Right ventricle myocardium inferior (tissue), 1 donor: ENCODE data around the gene PTPN22. TPM values are rescaled to one million over a fixed set of nuclear protein-coding genes. Genes with fewer than 3 reads are reported as not detected.
"Not testable (repeated sequence)": the region's sequence is repeated elsewhere in the genome, so short reads cannot be mapped to it uniquely, and the experiment has no call there.

Source experiments
- ATAC-seq: fragments of 200-7000 bp; cut with Tn5 transposase; one replicate; pipeline ENCODE4 v1.9.1; 2020; ENCODE audit warnings: mild to moderate bottlenecking, moderate library complexity
- DNase-seq: peaks from one replicate; pipeline ENCODE4 v3.0.0; 2021; ENCODE audit errors: missing footprints
- intact Hi-C: fragments of 100-400 bp; cut with DNase I; formaldehyde crosslinking; loops from one replicate; pipeline ENCODE4 v1.11.0; 2022
- total RNA-seq: library from RNA; stranded (reverse); fragmentation: NEBNext Ultra II Directional; extraction: Animal tissue kit (Norgen Biotek cat#: 25700); gene quantifications from one replicate; pipeline ENCODE4 v1.2.1, GENCODE V29; 2021
- donor health status: DM: no; HTN: yes; CAD: no; lungs with severe emphysema.

The PTPN22 gene
- total RNA-seq, 1 donor from 2014 or later, result 0.43 TPM

DNA sequence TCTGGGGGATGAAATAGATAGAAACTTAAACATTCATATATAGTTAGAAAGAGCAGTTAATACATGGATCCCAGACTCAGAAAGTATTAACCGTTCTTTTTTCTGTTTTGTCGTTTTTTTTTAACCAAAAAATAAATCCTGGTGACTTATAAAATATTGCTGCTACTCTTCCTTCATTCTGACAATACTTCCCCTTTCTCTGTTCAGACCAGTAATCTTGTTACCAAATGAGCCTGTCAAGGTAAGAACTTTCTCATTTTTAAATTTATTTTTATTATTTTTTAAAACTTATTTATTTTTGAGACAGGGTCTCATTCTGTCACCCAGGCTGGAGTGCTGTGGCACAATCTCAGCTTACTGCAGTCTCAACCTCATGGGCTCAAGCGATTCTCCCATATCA, 13.7 kb downstream of the PTPN22 start:
- intact Hi-C loops, result no loop called here
- ATAC-seq (no peak), DNase-seq (no peak)

DNA sequence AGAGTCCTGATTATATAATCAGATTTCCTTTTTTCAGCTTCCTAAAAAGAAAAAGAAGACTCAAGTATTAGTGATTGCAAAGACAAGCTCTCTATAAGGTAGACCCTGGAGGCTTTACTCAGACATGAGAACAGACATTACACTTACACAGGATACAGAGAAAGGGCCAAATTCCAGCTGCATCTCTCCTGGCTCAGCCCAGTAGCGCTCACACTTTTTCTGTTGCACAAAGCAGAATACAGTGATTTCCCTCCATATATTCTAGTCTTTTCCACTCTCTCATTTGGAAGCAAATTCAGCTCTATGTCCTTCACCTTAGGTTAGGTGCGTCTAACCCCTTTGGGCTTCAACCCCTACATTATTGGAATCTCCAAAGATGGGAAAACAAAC, 15.1 kb downstream of the PTPN22 start:
- ATAC-seq, result no peak
- intact Hi-C loops, result no loop called here
- DNase-seq, result no peak

DNA sequence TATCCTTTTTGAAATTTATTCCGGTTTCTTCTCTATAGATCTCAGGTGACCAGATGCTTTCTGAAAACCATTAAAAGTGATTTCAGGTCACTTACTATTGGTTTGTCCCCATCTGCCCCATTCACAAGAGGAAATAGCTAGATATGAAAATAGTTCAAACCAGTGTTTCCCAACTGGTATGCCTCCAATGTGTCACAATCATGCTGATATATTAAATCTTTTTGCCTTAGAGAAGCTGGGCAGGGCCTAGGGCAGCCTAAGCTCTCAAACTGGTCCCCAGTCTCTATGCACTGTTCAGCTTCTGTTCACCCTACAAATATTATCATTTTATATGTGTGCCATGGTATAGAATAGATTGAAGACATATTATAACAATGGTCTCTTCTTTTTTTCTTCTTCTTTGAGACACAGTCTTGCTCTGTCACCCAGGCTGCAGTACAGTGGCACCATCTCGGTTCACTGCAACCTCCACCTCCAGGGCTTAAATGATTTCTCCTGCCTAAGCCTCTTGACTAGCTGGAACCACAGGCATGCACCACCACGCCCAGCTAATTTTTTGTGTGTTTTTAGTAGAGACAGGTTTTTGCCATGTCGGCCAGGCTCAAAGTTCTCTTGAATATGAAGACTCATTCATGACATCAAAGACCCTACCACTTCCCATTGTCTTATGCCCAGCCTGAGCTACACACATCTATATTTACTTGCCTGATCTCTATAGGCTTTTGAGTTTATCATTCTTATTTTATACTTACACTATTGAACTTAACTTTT, 15.7 kb downstream of the PTPN22 start:
- no peak for DNase-seq
- intact Hi-C loops, result no loop called here
- no peak for ATAC-seq

DNA sequence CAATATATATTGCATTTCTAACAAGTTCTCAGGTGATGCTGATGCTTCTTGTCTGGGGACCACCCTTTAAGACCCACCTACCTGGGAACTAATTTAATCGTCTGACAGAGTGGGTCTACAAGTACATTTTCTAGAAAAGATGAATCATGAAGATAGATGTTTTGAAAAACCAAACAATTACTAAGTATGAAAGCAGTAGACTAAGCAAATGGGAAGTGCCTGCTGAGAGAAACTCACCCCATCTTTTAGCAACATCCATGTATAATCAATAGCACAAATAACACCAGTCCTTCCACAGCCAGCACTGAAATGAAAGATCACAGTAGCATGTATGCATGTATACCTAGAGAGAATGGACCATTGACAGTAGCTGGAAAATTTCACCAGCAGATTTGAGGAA, 17.3 kb downstream of the PTPN22 start:
- DNase-seq (no peak), ATAC-seq (no peak)
- intact Hi-C loops, result no loop called here

DNA sequence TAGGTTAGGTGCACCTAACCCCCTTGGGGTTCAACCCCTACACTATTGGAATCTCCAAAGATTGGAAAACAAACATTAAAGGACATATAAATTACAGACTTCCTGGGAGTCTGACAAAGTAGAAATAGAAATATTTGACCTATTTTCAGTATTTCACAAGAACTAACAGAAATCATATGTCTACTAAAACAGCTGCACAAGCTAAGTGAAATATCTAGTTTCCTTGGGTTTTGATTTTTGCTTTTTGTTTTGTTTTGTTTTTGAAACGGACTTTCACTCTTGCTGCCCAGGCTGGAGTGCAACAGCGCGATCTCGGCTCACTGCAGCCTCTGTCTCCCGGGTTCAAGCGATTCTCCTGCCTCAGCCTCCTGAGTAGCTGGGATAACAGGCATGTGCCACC, 18.8 kb downstream of the PTPN22 start:
- intact Hi-C loops, ATAC-seq, DNase-seq: not testable (repeated sequence)

DNA sequence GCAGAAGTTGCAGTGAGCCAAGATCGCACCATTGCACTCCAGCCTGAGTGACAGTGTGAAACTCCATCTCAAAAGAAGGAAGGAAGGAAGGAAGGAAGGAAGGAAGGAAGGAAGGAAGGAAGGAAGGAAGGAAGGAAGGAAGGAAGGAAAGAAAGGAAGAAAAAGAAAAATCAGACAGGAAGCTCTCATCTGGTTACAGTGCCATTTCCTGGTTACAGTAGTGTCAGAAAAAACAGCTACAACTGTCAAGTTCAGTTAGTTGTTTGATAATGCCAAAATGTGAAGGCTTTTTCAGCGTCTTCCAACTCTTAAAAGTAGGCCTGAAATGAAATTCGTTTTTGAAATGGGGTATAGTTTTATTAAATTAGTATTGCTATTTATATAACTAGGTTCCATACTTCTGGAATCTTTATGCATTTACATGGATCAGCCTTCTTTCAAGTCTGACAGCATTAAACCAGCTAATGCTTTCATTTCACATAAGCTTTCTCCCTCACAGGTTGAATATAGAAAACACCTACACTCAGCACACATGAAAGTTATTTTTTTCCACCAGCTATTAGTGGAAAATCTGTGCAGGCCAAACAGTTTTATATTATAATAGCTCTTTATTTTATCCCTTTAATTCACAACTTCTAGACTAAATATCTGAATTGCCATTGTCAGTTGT, 21.2 kb downstream of the PTPN22 start:
- DNase-seq, result no peak
- ATAC-seq, result no peak
- intact Hi-C loops, result no loop called here

DNA sequence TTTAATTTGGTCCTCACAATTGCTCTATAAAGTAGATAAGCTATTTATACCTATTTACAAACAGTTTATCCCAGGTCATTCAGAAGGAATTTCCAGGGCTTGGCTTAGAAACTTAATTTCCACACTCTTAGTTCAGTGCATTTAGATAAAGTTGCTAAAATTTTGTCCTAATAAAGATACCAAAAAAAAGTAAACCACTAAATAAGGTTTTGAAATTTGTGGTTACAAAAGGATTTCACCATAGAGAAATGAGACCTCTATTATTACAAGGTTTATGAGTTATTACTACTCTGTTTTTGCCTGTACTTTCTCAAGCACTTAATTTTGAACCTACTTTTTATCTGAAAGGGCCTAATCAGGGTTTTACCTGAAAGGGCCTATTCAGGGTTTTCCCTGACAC, 22.4 kb downstream of the PTPN22 start:
- DNase-seq (no peak), ATAC-seq (no peak)
- intact Hi-C loops, result no loop called here

DNA sequence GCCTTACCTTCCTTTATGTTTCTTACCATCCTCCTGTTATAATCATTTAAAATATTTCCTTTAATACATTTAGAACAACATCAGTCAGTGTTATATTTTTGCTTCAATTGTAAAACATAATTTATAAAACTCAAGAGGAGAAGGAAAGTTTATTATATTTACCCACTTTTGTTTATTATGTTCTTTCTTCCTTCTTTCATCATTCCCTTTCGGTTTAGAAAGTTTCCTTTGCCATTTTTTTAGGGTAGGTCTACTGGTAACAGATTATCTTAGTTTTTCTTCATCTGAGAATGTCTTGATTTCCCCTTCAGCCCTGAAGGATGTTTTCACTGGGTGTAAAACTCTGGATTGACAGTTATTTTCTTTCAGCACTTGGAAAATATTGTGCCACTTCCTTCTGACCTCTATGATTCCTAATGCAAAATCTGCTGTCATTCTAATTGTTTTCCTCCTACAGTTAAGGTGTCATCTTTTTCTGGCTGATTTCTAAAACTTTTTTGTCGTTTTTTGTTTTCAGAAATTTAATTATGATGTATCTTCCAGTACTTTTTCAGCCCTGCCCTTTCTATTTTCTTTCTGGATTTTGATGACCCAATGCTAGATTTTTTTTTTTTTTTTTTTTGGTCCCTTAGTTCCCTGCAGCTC, 25.0 kb downstream of the PTPN22 start:
- intact Hi-C loops, result no loop called here
- ATAC-seq, result no peak
- DNase-seq, result no peak

DNA sequence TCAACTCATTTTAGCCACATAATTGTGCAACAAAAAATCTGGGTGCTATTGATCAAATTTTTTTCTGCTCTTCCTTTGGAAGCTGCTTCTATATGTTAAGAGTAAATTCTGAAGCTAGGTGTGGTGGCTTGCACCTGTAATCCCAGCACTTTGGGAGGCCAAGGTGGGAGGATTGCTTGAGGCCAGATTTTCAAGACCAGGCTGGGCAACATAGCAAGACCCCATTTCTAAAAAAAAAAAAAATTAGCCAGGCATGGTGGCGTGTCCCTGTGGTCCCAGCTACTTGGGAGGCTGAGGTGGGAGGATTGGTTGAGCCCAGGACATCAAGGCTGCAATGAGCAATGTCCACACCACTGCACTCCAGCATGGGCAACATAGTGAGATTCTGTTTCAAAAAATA, 35.0 kb downstream of the PTPN22 start:
- ATAC-seq (no peak), DNase-seq (no peak)
- intact Hi-C loops, result loop anchor here (5.0 kb wide), 1 partner anchor 66 kb away; the partner anchor contains the start of gene AP4B1

DNA sequence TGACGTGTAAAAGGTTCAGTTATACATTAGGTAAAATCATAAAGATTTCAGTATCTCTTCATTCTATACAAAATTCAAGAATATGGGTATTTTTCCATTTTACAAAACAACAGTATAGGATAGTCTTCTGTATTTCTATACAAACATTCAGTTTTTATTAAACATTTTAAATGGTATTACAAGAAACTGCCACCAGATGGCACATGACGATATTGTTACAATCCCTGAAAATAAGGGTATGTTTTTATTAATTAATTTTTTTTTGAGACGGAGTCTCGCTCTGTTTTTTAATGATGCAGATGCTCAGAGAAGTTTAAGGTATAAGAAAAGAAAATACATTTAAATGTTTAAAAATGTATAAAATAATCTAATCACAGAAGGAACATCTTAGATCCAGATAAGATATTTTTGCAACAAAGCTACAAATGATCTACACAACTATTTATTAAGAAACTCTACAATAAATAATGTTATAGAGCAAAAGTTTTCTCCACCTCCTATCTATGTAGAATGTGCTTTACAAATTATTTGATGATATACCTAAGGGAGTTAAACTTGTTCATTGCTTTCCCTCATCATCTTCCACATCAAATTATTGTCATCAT, 35.7 kb downstream of the PTPN22 start:
- no peak for ATAC-seq
- no peak for DNase-seq
- intact Hi-C loops, result loop anchor here (5.0 kb wide), 1 partner anchor 67 kb away; the partner anchor contains the start of gene AP4B1

DNA sequence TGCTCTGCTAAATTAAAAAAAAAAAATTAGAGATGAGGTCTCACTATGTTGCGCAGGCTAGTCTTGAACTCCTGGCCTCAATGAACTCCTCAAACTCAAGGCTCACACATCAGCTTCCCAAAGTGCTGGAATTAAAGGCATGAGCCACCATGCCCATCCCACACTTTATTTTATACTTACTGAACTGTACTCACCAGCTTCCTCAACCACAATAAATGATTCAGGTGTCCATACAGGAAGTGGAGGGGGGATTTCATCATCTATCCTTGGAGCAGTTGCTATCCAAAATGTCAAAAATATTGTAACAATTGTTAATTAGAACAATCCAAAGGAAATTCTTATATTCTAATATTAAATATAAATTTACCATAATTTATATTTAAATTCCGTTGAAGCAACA, 36.8 kb downstream of the PTPN22 start:
- DNase-seq, result no peak
- no peak for ATAC-seq
- intact Hi-C loops, result loop anchor here (5.0 kb wide), 3 partner anchors 68 to 448 kb away; partner anchors contain the start of genes AP4B1 and OLFML3

DNA sequence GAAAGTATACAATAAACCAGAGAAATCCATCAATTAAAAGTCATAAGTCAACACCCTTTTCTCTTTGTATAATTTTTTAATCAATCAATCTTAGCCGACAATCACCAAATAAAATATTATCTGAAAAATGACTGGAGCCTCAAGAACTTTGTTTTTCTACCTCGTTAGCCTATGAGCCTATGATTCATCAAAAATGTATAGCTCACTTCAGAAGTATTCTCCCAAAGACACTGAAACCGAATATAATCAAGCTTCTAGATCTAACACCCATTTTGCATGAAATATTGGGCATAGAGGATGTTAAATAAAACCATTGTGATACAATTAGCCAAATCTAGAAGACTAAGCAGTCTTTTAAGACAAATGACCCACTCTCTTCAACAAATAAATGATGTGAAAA, 41.5 kb downstream of the PTPN22 start:
- no peak for ATAC-seq
- DNase-seq, result no peak
- intact Hi-C loops, result loop anchor here (5.0 kb wide), 2 partner anchors 147 to 452 kb away; partner anchors contain the start of gene OLFML3

DNA sequence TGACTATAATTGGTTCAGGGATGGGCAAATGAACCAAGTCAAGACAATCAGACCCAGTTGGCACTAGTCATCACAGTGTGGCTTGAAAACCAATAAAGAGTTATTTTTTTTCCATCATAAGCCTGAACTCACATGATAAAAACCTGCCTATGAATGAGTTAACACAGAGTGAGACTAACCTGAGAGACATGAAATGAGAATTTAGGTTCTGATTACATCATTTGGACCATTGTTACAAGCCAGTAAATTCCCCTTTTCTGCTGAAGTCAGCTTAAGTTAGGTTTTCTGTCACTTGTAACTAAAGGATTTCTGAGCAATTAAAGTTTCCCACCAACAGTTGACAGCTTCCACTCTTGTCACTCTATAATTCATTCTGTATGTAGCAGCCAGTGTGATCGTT, 49.6 kb downstream of the PTPN22 start:
- ATAC-seq, result no peak
- intact Hi-C loops, result no loop called here

DNA sequence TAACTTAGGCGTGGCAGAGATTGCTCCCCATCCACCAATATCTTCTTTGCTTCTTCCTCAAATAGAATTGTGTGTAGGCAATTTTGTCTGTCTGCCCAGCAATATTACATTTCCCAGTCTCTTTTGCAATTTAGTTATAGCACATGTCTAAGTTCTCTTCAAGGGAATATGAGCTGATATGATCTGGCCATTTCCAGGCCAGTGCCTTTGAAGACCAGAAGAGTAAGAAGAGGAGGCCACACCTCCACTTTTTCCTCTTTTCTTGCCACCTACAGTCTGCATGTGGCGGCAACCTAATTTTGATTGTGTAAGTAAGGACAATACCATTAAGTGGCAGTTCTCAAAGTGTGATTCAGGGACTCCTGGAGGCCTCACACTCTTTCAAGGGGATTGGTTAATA, 52.9 kb downstream of the PTPN22 start:
- DNase-seq, result no peak
- intact Hi-C loops, result no loop called here
- no peak for ATAC-seq

More for the DNA sequence above, 49.6 kb downstream of the PTPN22 start:
- no peak for DNase-seq

DNA sequence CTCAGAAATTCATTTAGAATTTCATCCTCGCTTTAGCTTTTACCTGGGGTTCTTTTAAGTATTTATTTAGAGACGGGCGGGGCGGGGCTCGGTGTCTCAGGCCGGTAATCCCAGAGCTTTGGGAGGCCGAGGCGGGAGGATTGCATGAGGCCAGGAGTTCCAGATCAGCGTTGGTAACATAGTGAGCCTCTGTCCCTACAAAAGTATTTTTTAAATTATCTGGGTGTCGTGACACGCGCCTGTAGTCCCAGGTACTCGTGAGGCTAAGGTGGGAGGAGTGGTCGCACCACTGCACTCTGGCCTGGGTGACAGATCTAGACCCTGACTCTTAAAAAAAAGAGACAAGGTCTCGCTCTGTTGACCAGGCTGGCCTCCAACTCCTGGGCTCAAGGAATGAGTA, 58.3 kb downstream of the PTPN22 start:
- intact Hi-C loops, result no loop called here
- ATAC-seq, result no peak
- DNase-seq, result no peak

DNA sequence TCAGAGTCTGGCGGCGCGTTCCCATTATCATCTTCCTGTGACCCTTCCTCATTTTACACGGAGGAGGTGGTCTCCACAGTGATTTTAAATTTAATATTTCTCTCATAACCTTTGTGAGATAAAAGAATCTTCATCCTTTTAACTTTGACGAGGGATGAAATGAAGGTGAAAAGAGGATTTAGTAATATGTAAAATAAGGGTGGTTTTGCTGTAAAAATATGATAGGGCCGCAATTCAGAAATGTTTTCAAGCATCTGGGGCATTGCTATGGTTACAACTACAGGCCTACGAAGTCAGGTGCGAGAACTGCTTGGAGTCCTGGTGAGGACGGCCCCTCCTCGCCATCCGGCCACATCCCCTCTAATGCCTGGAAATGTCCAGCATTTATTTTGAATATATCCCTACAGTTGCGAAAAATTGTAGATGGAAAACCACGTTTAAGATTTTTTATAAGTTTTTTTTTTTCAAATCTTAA, 58.8 kb downstream of the PTPN22 start:
- DNase-seq (no peak), ATAC-seq (no peak)
- intact Hi-C loops, result loop anchor here (1.0 kb wide), 3 partner anchors 53 to 117 kb away; partner anchors contain the start of genes DCLRE1B, HIPK1 and PHTF1

DNA sequence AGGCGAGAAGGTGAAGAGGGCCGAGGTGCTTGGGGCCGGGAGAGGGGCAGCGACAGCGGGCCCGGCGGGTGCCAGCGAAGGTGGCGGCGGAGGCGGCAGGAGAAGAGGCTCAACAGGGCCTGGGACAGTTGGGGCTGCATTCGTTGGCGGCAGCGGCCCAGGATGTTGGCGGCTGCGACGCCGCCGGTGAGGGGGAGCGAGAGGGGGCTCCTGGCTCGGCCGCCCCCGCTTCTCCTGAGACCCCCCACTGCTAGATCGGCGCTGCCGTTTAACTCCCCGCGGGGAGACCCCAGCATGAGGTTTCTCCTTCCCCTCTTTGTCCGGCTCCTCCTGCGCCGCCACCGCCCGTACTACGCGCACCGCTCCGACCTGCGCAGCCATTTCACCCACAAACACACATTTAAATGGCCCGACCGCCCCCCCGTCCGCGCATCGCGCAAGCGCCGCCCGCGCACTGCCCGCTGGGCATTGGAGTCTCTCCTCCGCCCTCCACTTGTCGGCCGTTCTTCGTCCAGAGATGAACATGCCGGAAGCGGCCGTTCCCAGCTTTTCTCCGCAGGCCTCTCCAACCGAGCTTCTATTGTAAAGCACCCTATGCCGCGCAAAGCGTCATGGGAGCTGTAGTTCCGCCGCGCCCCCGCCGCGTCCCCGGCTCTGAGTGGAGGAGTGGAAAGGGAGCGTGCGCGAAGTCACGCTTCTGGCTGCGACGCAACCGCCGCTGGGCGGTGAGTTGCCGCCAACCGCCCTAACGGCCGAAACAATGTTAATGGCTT, 59.4 kb downstream of the PTPN22 start, which contains the start of gene RSBN1:
Gene RSBN1 (minus strand): TSS at position 589 of the 773 bp plus-strand sequence. CDS start 64 bp downstream, at position 525.
- ATAC-seq, result peak; percentile 98
- intact Hi-C loops, result loop anchor here (1.0 kb wide), 3 partner anchors 53 to 117 kb away; partner anchors contain the start of genes DCLRE1B, HIPK1 and PHTF1
- DNase-seq, result peak; percentile 100
